NCI-H524 treated with DMSO at 0.1 percent for 48 hours (cell line): Measurements from ENCODE around the gene ARSB.

ENCODE experiments used
- DNase-seq: peaks from one replicate; lab custom pipeline; 2025; lab: John Stamatoyannopoulos, UW

The ARSB gene

GRCh38 chr5:78805474-78806124 lies 179.5 kb downstream of the ARSB start:
- no peak for DNase-seq

DNA sequence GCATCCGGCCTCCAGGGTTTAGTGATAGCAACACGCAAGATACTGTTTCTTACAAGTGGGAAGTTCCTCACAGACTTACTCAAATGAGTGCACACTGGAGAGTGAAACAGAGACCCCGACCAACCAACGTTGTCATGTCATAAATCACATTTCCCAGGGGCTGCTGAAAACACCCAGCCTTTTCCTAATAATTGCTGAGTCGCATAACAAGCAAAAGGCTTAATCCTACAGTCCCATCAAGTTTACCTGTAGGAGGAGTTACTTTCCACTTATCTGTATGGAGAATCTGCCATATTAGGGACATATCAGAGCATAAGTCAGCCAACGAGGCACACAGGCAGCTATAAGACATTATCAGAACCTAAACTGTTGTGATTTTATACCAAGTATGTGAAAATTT lies 180.1 kb downstream of the ARSB start:
- no peak for DNase-seq

DNA sequence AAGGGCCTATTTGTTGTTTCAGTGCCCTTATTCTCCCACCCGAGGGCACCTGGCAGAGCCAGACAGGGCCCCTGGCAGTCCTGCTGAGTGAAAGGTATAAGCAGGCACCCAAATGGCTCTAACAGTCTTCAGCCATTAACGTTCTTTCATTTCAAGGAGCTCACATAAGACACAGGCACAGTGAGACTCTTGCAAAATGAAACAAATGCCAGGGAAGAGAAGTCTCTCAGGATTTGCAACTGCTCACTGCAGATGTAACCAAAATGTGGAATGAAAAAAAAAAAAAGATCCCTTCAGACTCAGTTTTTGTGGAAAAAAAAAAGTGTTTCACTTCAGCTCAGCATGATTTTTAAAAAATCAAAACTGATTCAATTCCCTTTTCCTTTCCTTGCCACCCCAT lies 181.2 kb downstream of the ARSB start:
- no peak for DNase-seq

DNA sequence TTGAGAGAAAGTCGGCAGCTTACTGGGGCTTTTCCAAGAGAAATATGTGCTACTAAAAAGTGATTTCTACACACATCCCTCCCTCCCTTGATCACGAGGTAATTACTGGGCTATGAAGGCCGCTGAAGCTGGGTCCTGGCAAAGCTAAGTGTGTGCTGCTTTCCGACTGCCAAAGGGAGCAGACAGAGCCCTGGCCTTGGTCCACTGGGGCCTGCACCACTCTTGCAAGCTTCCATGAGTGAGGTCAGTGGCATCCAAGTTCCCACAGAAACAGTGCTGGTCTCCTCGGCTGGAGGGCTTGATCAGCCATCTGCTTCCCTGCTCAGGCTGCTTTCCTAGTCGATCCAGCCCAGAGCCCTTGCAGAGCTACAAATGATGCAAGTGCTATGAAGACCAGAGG lies 181.8 kb downstream of the ARSB start:
- DNase-seq, result no peak

GRCh38 chr5:78801413-78801812 lies 183.7 kb downstream of the ARSB start:
- DNase-seq, result no peak

DNA sequence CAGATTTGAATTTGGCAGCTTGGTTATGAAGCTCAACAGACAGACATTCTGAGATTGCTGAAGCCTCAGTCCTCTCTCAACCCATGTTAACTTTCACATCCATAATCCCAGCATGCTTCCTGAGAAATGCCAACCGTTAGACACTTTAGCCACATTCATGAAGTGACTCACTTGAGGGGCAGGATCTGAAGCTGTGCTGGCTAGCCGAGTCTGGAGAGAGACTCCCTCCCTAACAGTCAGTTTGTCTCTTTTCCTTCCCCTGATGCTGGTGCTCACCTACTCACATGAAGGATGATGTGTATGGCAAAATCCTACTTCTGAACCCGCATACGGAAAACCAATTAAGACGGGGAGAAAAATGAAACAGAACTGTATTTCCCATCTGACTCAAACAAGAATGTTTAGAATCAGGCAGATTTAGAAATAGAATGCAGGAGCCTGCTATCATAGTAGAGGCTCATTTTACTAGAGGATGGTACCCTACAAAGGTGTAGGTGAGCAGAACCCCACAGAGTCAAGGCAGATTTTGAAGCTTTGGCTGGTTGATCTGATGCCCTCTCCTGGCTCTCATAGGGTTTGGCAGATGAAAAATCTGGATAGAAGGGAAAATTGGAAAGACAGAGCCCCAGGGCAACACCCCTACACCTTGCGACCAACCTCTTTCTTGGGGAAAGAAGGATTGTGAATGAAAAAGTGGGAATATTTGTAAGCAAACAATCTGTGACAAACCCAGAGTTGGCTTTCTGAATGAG lies 185.7 kb downstream of the ARSB start:
- no peak for DNase-seq

DNA sequence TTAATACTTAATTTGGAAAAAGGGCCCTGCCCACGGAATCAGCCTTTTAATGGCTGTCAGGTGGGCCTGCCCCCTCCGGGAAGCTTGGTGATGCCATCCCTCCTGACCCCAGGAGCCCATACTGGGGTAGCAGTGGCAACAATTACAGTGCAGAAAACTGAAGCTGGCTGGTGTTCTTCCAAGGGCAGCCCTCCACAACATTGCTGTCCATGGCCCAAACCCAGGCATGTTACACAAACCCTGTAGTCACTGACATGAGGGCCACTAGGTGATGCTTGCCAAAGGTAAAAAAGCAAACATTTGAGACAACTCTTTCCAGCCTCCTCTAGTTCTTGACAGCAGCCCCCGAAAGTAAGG lies 186.5 kb downstream of the ARSB start:
- no peak for DNase-seq

GRCh38 chr5:78797936-78798672 lies 187.0 kb downstream of the ARSB start:
- no peak for DNase-seq

DNA sequence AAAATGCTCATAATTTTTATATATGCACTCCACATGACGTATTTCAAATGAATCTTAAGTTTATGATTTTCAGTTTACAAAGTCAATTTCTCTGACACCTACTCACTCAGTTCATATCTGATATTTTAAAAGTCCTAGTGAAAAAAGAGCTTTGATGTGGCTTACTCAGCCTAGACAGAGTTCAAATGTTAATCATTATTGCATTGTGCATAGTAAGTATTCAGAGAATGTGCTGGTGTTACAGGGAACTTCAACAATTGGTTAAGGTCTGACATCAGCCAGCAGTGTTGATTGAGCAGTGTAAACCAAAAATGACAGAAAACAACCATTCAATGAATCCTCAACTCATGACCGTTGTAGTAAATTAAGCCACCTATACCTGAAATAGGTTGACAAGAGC lies 189.4 kb downstream of the ARSB start:
- no peak for DNase-seq

- no peak for DNase-seq
These were observed 190.4 kb downstream of the ARSB start for GRCh38 chr5:78794693-78795215.

DNA sequence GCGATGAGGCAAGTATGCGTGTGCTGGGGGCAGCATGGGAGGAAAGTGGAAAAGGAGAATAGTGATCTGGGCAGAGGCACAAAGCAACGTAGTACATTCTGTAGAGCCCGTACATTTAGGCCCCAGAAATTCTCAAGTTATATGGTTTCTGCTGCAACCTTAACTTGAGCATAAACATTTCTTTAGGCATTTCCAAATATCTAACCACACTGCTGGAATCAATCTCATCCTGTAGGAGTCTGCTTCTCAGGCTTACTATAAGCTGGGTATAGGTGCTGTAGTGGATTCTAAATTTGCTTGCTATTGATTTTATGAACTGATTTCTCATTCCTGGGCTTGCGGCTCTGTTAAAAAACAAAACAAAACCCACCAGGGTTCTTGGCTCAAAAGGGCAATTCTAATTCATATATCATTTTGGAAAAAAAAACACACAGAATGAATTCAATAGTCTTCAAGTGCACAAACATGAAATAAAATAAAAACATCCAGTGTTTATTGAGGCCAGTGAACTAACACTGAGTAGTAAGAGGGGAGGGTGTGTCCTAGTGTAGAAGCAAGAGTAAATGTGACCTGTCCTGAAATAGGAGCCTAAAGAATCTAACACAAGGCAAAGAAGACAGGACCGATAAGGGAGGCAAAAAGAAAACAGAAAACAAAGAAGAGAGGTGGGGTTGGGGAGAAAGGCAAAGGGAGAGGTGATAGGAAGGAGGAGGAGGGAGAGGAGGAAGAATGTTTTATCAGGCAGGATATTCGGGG lies 191.0 kb downstream of the ARSB start:
- DNase-seq, result no peak

DNA sequence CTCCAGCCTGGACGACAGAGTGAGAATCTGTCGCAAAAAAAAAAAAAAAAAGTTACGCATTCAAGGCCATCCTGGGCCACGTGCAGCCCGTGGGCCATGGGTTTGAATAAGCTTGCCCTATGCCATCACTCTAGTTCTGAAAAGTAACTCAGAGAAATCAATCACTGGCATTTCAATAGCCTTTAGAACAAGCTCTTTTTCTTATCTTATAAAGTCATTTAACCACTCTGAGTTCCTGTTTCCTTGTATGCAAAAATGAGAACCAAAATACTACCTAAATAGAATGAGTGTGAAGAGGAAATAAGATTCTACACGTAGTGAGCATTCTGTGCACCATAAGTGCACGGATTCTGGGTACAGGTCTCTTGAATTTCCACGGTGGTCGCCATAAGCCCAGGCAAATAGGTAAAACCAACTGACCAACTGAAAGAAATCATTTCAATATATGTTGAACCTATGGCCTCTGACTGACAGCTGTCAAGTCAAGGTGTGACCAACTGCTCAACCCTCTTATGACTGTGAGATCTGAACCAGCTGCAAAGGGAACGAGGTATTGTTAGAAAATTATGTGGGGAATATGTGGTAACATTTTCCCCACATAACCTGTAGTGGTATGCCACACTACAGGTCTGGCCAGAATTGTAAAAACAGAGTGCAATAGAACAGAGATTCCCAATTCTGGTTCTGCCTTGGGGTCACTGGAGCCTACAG lies 192.6 kb downstream of the ARSB start:
- no peak for DNase-seq

- no peak for DNase-seq
These were observed 193.5 kb downstream of the ARSB start for GRCh38 chr5:78791501-78792100.

DNA sequence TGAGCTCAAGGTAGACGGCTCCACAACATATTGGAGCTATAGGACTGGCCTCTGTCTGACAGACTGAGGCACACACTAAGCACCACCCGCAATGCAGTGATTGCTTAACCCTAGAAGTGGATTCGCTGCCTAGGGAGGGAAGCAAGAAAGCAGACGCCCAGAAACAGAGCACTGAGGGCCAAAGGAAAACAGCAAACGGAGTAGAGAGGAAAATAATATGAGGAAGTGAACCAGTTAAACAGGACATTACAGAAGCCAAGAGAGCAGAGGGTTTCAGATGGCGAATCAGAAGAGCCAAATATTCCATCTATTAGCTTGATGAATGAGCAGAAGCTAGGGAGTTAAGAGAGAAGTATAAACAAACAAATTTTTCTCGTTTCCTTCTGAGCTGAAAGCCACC lies 197.3 kb downstream of the ARSB start:
- no peak for DNase-seq

DNA sequence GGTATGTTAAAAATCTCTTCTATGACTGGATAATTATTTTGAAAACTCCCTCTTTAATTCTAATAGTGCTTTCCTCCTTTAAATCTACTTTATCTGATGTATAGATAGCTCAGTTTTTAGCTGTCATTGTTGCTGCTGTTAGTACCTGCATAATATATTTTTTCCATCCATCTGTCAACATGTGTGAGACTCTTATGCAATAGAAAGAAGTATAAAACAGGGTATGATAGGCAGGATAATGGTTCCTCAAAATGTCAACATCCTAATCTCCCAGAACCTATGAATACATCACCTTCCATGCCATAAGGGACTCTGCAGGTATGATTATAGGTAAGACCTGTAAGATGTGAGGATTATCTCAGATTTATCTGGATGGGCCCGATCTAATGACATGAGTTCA lies 199.7 kb downstream of the ARSB start:
- DNase-seq, result no peak

GRCh38 chr5:78783434-78784130 lies 201.5 kb downstream of the ARSB start:
- no peak for DNase-seq

DNA sequence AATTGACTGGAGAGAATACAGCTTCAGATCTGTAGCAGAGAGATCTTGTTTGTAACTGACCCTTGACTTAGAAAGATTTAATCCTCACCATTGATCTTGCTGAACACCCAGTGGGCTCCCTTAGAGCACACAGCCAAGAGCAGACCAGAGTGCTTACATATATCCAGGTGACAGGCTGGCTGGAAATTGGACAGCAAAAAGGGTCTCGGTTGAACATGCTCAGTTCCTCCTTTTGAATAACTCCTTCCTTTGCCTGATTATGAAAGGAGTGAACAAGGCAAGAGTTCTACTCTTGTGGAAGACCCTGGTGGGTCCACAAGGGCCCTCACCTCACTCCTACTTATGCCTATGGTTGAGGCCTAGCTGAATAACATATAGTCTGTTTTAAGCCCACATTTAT lies 202.4 kb downstream of the ARSB start:
- DNase-seq, result no peak

DNA sequence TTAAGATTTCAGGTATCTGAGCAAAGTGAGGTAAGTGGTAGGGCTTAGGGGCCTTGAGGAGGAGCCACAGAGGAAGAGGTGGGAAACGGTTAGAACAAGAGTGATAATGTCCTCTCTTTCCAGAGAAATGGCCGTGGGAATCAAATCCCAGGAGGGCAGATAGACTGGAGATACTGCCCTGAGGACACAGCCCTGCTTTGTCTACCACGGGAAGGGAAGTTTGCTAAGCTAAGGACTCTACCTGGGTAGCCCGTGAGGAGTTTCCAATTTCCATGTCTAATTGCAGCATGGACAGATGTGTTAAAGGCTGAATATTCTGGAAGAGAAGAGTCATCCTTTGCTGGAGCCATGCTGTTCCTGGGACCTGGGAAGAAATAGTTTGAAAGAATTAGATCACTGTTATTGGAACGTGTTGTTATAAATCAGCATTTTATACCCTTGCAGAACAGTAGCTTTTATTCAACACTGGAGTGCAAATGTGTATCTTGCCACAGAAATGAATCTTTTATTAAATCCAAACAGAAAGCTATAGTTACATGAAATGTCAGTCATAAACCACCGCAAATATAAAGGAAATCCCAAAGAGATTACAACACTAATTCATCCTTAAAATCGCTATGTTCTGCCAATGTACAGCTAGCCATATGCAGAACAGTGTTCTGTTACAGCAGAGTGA lies 203.4 kb downstream of the ARSB start:
- no peak for DNase-seq

- DNase-seq, result peak; percentile 93
These were observed 205.1 kb downstream of the ARSB start for GRCh38 chr5:78779771-78780616.
